ENCODE results near the gene LAMTOR5.

LAMTOR5 gene

DNA sequence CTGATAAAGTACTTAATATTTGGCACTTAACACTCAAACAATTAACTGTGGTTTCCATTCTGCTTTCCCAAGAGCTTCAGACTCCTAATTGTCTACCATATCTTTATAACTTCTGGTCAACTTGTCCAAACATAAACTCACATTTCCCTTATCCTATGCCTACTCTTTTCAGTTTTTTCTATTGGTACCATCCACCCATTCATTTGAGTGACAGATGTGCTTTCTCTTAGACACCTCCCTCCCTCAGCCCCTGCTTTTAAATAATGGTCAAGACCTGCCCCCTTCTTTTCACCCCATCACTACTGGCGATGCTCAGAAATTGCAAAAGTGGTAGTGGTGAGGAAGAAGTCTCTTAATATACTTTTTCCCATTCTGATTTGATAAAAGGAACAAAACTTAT lies 22.1 kb downstream of the LAMTOR5 start:
- no peak for DNase-seq

DNA sequence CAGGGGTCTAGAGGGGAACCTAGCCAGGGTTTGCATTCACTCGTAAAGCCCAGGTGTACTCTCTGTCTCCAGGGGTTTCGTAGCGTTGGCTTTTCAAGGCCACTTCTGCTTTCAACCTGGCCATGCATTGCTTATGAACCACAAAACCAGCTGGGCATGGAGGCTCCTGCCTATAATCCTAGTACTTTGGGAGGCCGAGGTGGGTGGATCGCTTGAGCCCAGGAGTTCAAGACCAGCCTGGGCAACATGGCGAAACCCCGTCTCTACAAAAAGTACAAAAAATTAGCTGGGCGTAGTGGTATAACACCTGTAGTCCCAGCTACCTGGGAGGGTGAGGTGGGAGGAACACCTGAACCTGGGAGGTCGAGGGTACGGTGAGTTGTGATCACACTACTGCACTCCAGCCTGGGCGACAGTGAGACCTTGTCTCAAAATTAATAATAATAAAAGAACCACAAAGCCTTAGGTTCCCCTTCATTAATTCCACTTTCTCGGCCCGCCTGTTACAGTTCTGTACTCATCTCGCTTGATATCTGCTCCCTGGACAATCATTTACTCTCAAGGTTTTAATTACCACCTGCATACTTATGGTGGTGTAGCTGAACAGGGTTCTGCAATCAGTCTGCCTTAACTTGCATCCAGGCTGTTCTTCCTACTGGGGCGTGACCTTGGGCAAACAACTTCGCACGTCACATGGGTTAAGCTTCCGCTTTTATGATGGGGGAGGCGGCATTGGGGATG lies 22.7 kb downstream of the LAMTOR5 start:
- DNase-seq = no peak

DNA sequence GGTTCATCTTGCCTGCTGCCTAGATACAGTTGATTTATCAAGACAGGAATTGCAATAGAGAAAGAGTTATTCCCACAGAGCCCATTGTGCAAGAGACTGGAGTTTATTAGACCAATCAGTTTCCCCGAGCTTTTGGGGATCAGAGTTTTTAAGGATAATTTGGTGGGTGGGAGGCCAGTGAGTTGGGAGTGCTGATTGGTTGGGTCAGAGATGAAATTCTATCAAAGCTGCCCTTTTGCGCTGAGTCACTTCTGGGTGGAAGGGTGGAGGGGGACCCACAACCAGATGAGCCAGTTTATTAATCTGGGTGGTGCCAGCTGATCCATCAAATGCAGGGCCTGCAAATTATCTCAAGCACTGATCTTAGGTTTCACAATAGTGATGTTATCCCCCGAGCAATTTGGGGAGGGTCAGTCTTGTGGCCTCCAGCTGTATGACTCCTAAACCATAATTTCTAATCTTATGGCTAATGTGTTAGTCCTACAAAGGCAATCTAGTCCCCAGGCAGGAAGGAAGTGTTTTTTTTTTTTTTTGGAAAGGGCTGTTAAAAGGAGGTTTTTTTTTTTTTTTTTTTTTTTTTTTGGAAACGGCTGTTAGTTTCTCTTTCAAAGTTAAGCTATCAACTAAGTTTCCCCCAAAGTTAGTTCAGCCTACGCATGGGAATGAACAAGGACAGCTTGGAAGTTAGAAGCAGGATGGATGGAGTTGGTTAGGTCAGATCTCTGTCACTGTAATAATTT lies 24.1 kb downstream of the LAMTOR5 start:
- DNase-seq = no peak

DNA sequence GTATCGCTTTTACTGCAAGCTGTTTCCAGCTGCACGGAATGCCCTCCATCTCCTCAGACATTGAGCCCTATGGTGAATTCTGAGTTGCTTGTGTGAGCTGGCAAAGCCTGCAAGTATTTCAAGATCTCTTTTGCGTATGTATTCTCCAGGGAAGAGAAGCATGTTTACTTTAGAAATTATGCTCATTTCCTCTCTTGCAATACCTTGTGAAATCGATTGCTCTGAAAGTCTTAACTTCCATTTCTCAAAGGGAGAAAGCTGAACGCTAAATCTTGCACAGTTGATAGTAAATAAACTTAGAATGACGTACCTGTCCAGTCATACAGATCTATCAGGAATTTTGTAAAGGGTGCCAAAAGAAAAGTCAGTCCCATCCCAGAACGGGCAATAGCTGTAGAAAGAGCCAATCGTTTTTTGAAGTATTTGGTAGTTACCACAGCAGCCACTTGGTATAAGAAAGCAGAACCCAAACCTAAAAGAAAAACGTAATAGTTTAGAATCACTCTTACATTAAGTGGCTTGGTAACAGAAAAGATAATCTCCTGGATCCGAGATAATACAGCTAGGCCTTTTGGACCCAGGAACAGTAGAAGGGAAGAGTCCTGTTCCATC lies 26.7 kb downstream of the LAMTOR5 start:
- DNase-seq = no peak

DNA sequence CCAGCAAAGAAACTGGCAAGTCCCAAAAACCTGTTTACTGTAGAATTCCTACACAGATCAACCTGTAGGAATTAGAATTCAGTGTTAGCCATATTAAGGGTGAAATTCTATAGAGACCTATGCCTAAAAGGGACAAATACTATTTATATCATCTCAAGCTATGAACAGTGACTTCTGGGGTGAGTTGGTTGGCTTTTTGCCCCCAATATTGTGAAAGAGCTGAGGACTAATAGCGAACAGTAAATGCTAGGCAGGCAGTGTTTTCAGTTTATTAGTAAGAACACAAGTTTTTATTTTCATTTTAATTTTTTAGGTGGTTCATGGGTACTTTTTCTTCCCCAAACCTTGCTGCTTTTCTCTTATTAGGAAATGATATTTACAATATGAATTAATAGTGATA lies 32.0 kb downstream of the LAMTOR5 start:
- no peak for DNase-seq

DNA sequence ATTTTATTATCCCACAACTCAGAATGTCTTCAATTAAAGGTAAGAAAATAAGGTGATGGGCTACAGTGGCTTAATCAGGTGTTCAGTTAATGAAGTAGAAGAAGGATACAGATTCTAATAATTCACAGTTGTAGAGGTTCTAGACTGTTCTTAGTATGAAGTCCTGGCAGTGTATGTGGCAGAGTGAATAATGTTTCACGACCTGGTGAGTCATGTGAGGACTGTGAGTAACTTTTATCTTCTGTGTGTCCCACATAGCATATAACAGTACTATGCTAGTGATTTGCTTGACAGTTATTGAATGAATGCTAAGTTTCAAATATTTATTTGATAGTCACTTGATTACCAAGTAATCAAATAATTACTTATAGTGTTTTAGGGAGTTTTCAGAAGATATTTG lies 36.7 kb downstream of the LAMTOR5 start:
- DNase-seq = no peak

DNA sequence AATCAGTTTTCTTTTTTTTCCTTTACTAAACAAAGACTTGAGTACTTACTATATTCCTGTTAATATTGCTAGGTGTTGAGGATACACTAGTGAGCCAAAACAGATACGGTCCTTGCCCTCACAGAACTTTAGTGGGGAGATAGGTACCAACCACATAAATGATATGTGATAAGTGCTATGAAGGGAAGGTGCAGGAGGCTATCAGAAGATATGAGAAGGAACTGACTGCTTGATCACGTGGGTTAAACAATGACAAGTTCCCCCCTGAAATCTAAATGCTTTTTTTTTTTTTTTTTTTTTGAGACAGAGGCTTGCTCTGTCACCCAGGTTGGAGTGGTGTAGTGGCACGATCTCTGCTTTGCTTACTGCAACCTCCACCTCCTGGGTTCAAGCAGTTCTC lies 43.3 kb downstream of the LAMTOR5 start:
- no peak for DNase-seq

GRCh38 chr1:110361856-110362255 lies 45.6 kb downstream of the LAMTOR5 start:
- DNase-seq = no peak

GRCh38 chr1:110360431-110360830 lies 47.1 kb downstream of the LAMTOR5 start:
- no peak for DNase-seq

DNA sequence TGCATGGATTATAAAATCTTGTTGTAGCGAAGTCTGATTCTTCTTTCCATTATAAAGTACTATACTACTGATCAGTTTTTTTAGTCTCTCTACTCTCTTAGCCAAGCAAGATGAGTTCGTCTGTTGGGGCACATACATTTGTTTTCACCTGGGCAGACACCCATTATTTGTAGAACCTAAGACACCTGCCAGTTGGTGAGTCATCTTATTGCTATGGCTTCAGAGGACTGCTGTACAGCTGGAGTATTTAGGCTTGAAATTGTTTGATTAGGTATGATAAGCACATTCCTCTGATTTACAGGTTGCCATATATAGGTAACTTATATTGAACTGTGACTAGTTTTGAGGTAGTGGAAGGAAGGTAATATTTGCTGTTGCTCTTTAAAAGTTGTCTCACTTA lies 51.1 kb downstream of the LAMTOR5 start:
- no peak for DNase-seq

DNA sequence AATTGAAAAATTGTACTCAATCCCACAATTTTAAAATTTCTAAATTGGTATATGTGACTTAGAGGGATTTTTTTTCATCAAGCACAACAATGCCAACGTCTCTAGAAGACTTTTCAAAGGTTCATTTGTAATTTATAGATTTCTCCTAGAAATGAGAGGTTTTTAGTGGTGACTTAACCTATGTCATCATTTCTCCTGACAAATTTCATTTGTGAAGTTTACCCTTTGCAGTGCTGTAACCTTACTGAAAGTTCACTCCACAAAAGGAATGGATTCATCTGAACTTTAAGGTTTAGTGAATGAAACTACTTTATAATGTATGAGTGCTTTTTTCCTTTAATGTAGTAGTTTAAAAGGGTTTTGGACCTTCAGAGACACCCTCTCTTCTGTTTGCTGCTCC lies 52.2 kb downstream of the LAMTOR5 start:
- DNase-seq = no peak
